Camera-type eye (tissue), 1 donor: ENCODE data around the gene TMEM138. TPM values are rescaled to one million over a fixed set of nuclear protein-coding genes. Genes with fewer than 3 reads are reported as not detected.

Experiments used
- total RNA-seq: library from RNA; depleted of rRNA; stranded (reverse); fragments of >200 nt; gene quantifications from one replicate; pipeline ENCODE4 v1.2.3, GENCODE V29; 2014

Gene TMEM138
- total RNA-seq: 31.0 TPM

GRCh38 chr11:61361741-61362541, at the start of gene TMEM138, which contains the start of gene CYB561A3:
TMEM138 (plus strand) TSS chr11:61362374; CDS start chr11:61364391, 2,017 bp downstream.
CYB561A3 (minus strand) TSS chr11:61361882; CDS start chr11:61356713, 5,169 bp downstream.

GRCh38 chr11:61332797-61333549, 29.2 kb upstream of the TMEM138 start, which contains the start of the genes DDB1 and TKFC:
DDB1 (minus strand) TSS chr11:61333105; CDS start chr11:61332968, 137 bp downstream.
TKFC (plus strand) TSS chr11:61333228; CDS start chr11:61334729, 1,501 bp downstream.

Other genes with a start within 250 kb of the TMEM138 start
- gene VPS37C, start 200.9 kb upstream of the TMEM138 start, total RNA-seq: 12.5 TPM
- gene PGA3, start 158.9 kb upstream of the TMEM138 start, total RNA-seq: not detected
- gene PGA4, start 140.0 kb upstream of the TMEM138 start, total RNA-seq: 1.1 TPM
- not detected for gene PGA5, start 121.2 kb upstream of the TMEM138 start, total RNA-seq
- 2.5 TPM for gene VWCE, start 67.1 kb upstream of the TMEM138 start, total RNA-seq
- gene DDB1, start 29.3 kb upstream of the TMEM138 start, total RNA-seq: 266 TPM
- gene TKFC, start 29.1 kb upstream of the TMEM138 start, total RNA-seq: 18.3 TPM
- gene CYB561A3, start 492 bp upstream of the TMEM138 start, total RNA-seq: 16.7 TPM
- gene TMEM216, start 30.2 kb downstream of the TMEM138 start, total RNA-seq: 24.3 TPM
- 47.7 TPM for gene CPSF7, start 67.6 kb downstream of the TMEM138 start, total RNA-seq
- 29.4 TPM for gene SDHAF2, start 67.8 kb downstream of the TMEM138 start, total RNA-seq
- 0.22 TPM for gene LRRC10B, start 146.4 kb downstream of the TMEM138 start, total RNA-seq
- 27.4 TPM for gene SYT7, start 218.7 kb downstream of the TMEM138 start, total RNA-seq